Transverse colon (tissue), 4 donors: Measurements from ENCODE around the gene PPIH. TPM values are rescaled to one million over a fixed set of nuclear protein-coding genes. Genes with fewer than 3 reads are reported as not detected.
A peak's percentile ranks its signal among the peaks of the same experiment; 100 is the strongest.

Source experiments
- DNase-seq: peaks from one replicate; pipeline ENCODE4 v3.0.0-alpha.2; 2019
- H3K27ac ChIP-seq, 4 donors: fragments of 200-600 bp; sonication (generic); 2 replicates each; pipeline ENCODE4 v1.5.1; 2016 to 2018; ENCODE audit warnings: inconsistent platforms in 4 of 4
- H3K27me3 ChIP-seq: fragments of 200-600 bp; sonication (generic); 2 replicates; pipeline ENCODE4 v1.5.1; 2017; ENCODE audit warnings: inconsistent platforms
- H3K36me3 ChIP-seq, 4 donors: fragments of 200-600 bp; sonication (generic); 2 replicates each; pipeline ENCODE4 v1.5.1; 2017 to 2019; ENCODE audit warnings: inconsistent platforms in 4 of 4
- H3K4me1 ChIP-seq, 4 donors: fragments of 200-600 bp; sonication (generic); 2 replicates each; pipeline ENCODE4 v1.5.1; 2017 to 2020; ENCODE audit warnings: inconsistent platforms in 4 of 4
- H3K4me3 ChIP-seq, 4 donors: fragments of 200-600 bp; sonication (generic); 1 replicate in 1 of 4; 2 replicates in 3 of 4; pipeline versions ENCODE4 v1.5.1 to v1.6.1; 2017 to 2019; ENCODE audit warnings: inconsistent platforms in 4 of 4
- H3K9me3 ChIP-seq, 2 donors: fragments of 200-600 bp; sonication (generic); 2 replicates each; pipeline ENCODE4 v1.5.1; 2017 to 2019; ENCODE audit warnings: inconsistent platforms in 2 of 2
- EP300 ChIP-seq: sonication (generic); formaldehyde crosslinking; IDR thresholded peaks from one replicate; pipeline ENCODE4 v1.6.1; 2017; ENCODE audit warnings: antibody characterized with exemption, low read depth
- POLR2A ChIP-seq: fragments of 450-650 bp; IDR thresholded peaks from one replicate; pipeline ENCODE4 v1.6.1; 2016; ENCODE audit warnings: antibody characterized with exemption, mild to moderate bottlenecking, moderate library complexity
- POLR2AphosphoS5 ChIP-seq, 3 donors: sonication (generic); formaldehyde crosslinking; IDR thresholded peaks; one replicate each; pipeline ENCODE4 v1.6.1; 2016; ENCODE audit warnings: antibody characterized with exemption in 3 of 3
- WGBS, 2 donors: methylation state at CpG; one replicate each; pipeline ENCODE4 v1.1.5; 2018; ENCODE audit warnings: low coverage in 1 of 2; 5-methylcytosine and 5-hydroxymethylcytosine counted together
- in situ Hi-C, 4 donors: fragments of 200-750 bp; cut with MboI; loops; one replicate each; pipeline versions ENCODE4 v1.15.0 to v1.15.1; 2017; ENCODE audit warnings: low sequenced_read_pairs in 3 of 4, low pct_ligation_motif_present in 1 of 4, low pct_unique_long_range_greater_than_20kb in 1 of 4
- intact Hi-C: fragments of 100-400 bp; cut with DNase I; formaldehyde crosslinking; loops from one replicate; pipeline ENCODE4 v1.15.1; 2023; ENCODE audit warnings: low total_unique reads
- total RNA-seq, 4 donors: library from RNA; depleted of rRNA; stranded (reverse); fragments of >200 nt; gene quantifications; one replicate each; pipeline ENCODE4 v1.1.0, GENCODE V29; 2016
- TF ChIP-seq, protein P1 (sequence below), 5 experiments: fragments of 200-600 bp in 3 of 5; fragments of 450-650 bp in 2 of 5; sonication (generic) in 3 of 5; IDR thresholded peaks; 1 replicate in 2 of 5; 2 replicates in 3 of 5; pipeline ENCODE4 v1.5.1; 2016 to 2017; ENCODE audit warnings: antibody characterized with exemption in 5 of 5, inconsistent platforms in 3 of 5, mild to moderate bottlenecking in 2 of 5, moderate library complexity in 1 of 5

The PPIH gene
- total RNA-seq, 4 donors from 2014 or later, result 16.9 to 26.5 (median 24.6) TPM; not detected in 1

DNA sequence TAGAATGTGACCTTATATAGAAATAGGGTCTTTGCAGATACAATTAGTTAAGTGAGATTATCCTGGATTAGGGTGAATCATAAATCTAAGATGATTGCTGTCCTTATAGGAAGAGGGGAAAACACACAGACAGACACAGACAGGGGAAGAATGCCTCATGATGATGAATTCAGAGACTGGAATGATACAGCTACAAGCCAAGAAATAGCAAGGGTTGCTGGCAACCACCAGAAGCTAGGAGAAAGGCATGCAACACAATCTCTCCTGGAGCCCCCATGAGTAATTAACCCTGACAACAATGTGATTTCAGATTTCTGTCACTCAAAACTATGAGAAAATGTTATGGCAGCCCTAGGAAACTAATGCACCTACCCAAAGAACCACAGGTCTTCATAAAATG lies 19.1 kb upstream of the PPIH start:
- H3K9me3 ChIP-seq, result no peaks in the 10 kb centered on the region
- in situ Hi-C loops, result no loop called here
- H3K27ac ChIP-seq, result no peak overlapping the region
- no peak for DNase-seq
- intact Hi-C loops, result no loop called here
- TF ChIP-seq POLR2AphosphoS5 (IDR thresholded peaks at IDR 0.05) (no peak), POLR2A (no peak), EP300 (no peak)
- TF ChIP-seq, protein P1, sequence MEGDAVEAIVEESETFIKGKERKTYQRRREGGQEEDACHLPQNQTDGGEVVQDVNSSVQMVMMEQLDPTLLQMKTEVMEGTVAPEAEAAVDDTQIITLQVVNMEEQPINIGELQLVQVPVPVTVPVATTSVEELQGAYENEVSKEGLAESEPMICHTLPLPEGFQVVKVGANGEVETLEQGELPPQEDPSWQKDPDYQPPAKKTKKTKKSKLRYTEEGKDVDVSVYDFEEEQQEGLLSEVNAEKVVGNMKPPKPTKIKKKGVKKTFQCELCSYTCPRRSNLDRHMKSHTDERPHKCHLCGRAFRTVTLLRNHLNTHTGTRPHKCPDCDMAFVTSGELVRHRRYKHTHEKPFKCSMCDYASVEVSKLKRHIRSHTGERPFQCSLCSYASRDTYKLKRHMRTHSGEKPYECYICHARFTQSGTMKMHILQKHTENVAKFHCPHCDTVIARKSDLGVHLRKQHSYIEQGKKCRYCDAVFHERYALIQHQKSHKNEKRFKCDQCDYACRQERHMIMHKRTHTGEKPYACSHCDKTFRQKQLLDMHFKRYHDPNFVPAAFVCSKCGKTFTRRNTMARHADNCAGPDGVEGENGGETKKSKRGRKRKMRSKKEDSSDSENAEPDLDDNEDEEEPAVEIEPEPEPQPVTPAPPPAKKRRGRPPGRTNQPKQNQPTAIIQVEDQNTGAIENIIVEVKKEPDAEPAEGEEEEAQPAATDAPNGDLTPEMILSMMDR (IDR thresholded peaks at IDR 0.05), result no peak
- no peak overlapping the region for H3K4me3 ChIP-seq
- no peaks in the 10 kb centered on the region for H3K36me3 ChIP-seq
- no peaks in the 10 kb centered on the region for H3K4me1 ChIP-seq
- no peaks in the 10 kb centered on the region for H3K27me3 ChIP-seq

DNA sequence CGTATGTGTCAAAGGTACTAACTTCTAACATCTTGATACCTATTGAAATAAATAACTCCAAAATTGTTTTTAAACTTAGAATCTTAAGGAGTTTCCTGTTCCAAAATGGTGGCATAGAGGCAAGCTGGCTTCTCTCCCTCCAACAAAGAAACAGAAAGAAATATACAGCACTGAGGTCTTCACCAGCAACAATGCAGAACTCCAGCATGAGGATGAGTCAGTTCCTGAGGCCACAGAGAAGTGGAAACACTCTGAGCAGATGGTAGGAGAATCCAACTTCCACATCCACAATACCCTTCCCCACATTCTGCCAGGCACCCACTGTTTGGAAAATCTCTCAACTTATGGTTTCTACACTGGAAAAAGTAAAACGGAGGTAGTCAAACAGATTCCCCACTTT lies 12.2 kb upstream of the PPIH start:
- Histone ChIP-seq H3K4me3 (no peak overlapping the region), H3K9me3 (peaks cover 0 to 3% of the 10 kb centered on the region in 2 donors), H3K27ac (no peak overlapping the region), H3K27me3 (no peaks in the 10 kb centered on the region), H3K36me3 (no peaks in the 10 kb centered on the region), H3K4me1 (no peaks in the 10 kb centered on the region)
- in situ Hi-C loops (no loop called here), intact Hi-C loops (no loop called here)
- DNase-seq, result no peak
- TF ChIP-seq, protein P1 (IDR thresholded peaks at IDR 0.05), result no peak
- no peak for TF ChIP-seq POLR2A
- TF ChIP-seq POLR2AphosphoS5 (IDR thresholded peaks at IDR 0.05), result no peak
- TF ChIP-seq EP300, result no peak
- 80 to 88% methylated on average over 1 to 2 of the region's 2 CpGs for WGBS, 2 donors

DNA sequence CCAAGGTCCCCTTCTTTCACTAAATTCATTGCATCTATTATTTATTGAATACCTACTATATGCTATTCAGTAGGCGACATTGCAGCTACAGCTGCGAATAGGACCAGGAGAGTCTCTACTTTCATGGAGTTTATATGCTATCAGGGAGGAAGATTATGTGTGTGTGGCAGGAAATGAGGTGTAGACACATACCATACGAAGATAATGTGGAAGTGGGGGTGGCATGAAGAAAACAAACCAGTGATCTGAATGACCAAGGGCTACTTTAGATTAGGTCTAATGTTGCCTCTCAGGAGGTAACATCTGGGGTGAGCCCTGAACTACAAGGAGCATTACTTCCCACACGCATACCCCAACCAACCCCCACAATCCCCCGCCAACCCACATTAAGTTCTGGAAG lies 1.0 kb upstream of the PPIH start:
- H3K27me3 ChIP-seq, result no peaks in the 10 kb centered on the region
- H3K4me3 ChIP-seq, result no peak overlapping the region
- peaks cover 0 to 11% (median 0%) of the 10 kb centered on the region in 4 donors for H3K36me3 ChIP-seq
- in situ Hi-C loops (loop anchor here in 1 of 4 donors (25.0 kb wide), 1 partner anchor 320 kb away; the partner anchor contains the start of gene FOXJ3), intact Hi-C loops (no loop called here)
- TF ChIP-seq EP300 (no peak), POLR2AphosphoS5 (IDR thresholded peaks at IDR 0.05) (no peak), POLR2A (no peak)
- TF ChIP-seq, protein P1 (IDR thresholded peaks at IDR 0.05), result no peak
- no peaks in the 10 kb centered on the region for H3K9me3 ChIP-seq
- H3K4me1 ChIP-seq, result peaks cover 13 to 22% (median 16%) of the 10 kb centered on the region in 4 donors
- 83 to 88% methylated on average over 3 to 5 of the region's 5 CpGs for WGBS, 2 donors
- DNase-seq, result no peak
- H3K27ac ChIP-seq, result peak overlapping the region in 3 of 4 donors; percentile 84 to 88 (median 85)

DNA sequence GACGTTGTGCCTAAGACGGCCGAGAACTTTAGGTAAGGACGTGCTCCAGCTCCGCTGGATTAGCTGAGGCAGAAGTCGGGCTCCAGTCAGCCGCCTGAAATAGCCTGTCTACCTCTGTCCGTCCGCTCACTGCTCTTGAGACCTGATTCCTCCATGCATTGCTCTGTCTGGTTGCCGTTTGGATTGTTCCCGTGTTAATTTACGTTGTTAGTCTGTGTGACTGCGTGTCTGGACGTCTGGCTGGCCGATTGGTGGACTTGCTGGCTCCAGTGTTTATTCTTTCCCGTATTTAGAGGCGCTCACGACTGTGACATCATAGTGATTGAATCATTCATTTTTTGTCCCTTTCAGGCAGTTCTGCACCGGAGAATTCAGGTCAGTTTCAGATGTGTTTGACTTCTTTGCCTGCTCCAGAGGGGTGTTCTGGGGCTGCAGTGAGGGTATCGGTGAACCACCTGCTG lies 684 bp downstream of the PPIH start:
- Histone ChIP-seq H3K27me3 (no peaks in the 10 kb centered on the region), H3K9me3 (no peaks in the 10 kb centered on the region), H3K4me3 (peak overlapping the region; percentile 60 to 88 (median 76)), H3K4me1 (peaks cover 13 to 22% (median 16%) of the 10 kb centered on the region in 4 donors), H3K36me3 (peaks cover 0 to 11% (median 2%) of the 10 kb centered on the region in 4 donors), H3K27ac (peak overlapping the region; percentile 80 to 88 (median 84))
- TF ChIP-seq, protein P1 (IDR thresholded peaks at IDR 0.05), result no peak
- TF ChIP-seq EP300 (no peak), POLR2A (no peak), POLR2AphosphoS5 (IDR thresholded peaks at IDR 0.05) (no peak)
- DNase-seq, result no peak
- 5 to 17% methylated on average over 2 to 20 of the region's 20 CpGs for WGBS, 2 donors
- in situ Hi-C loops (loop anchor here in 1 of 4 donors (25.0 kb wide), 1 partner anchor 322 kb away; the partner anchor contains the start of gene FOXJ3), intact Hi-C loops (no loop called here)
